HG03575 (cell line): ENCODE results near the gene RNF126.
"Not testable (repeated sequence)": the region's sequence is repeated elsewhere in the genome, so short reads cannot be mapped to it uniquely, and the experiment has no call there.

Source experiments
- ATAC-seq: cut with Tn5 transposase; IDR thresholded peaks from one replicate; pipeline ENCODE4 v1.9.1; 2021; ENCODE audit not compliant: unreplicated experiment, insufficient number of reproducible peaks, low FRiP score; ENCODE audit errors: extremely low read depth

RNF126 gene

DNA sequence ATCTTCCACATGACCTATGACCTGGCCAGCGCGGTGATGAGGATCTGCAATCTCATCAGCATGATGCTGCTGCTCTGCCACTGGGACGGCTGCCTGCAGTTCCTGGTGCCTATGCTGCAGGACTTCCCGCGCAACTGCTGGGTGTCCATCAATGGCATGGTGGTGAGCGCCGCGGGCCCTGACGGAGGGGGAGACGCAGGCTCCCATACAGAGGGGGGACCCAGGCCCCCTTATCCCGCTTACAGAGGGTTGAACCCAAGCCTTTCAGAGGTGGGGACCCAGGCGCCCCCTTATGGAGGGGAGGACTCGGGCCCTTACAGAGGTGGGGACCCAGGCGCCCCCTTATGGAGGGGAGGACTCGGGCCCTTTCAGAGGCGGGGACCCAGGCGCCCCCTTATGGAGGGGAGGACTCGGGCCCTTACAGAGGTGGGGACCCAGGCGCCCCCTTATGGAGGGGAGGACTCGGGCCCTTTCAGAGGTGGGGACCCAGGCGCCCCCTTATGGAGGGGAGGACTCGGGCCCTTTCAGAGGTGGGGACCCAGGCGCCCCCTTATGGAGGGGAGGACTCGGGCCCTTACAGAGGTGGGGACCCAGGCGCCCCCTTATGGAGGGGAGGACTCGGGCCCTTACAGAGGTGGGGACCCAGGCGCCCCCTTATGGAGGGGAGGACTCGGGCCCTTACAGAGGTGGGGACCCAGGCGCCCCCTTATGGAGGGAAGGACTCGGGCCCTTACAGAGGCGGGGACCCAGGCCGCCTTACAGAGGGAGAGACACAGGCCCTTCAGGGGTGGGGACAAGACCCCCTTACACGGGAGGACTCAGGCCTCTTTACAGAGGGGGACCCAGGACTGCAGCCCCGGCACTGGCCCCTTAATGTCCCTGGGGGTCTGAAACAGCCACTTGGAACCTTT is 57.7 kb downstream of the RNF126 start:
- ATAC-seq: not testable (repeated sequence)

GRCh38 chr19:604355-604754 is 58.7 kb downstream of the RNF126 start:
- no peak for ATAC-seq

- ATAC-seq: not testable (repeated sequence)
These were observed 59.2 kb downstream of the RNF126 start for GRCh38 chr19:603779-604178.

DNA sequence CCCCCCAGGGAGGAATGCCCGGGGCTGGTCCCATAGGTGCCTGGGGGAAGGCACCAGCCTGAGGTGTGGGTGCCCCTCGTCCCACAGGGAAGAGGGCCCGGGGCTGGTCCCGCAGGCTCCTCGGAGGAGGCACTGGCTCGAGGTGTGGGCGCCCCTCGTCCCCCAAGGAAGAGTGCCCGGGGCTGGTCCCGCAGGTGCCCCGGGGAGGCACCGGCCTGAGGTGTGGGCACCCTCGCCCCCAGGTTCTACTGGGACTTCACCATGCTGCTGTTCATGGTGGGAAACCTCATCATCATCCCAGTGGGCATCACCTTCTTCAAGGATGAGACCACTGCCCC is 59.7 kb downstream of the RNF126 start:
- ATAC-seq: not testable (repeated sequence)

GRCh38 chr19:602391-603301 is 60.4 kb downstream of the RNF126 start:
- ATAC-seq: no peak

GRCh38 chr19:601790-602189 is 61.2 kb downstream of the RNF126 start:
- ATAC-seq: no peak

- no peak for ATAC-seq
These were observed 61.7 kb downstream of the RNF126 start for GRCh38 chr19:601310-601709.
